ENCODE results near the gene GRM3. TPM values are rescaled to one million over a fixed set of nuclear protein-coding genes. Genes with fewer than 3 reads are reported as not detected.
A peak's percentile ranks its signal among the peaks of the same experiment; 100 is the strongest.

GRM3 gene
- total RNA-seq, 1 donor from 2014 or later, result not detected

DNA sequence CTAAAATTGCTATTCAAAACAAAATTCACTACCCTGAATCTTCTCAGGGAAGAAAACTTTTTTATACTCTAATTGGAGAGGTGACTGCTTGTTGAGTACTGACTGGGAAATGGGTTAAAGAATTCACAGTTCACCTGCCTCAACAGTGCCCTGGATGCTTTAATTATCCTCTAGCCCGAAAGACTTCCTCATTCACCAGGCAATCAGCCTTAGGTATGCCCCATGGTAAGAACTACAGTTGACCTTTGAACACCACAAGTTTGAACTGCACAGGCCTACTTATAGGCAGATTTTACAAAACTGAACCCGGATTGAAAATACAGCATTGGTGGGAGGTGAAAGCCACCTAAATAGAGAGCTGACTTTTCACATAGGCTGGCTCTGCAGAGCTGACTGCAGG lies 240.4 kb downstream of the GRM3 start:
- Histone ChIP-seq H3K36me3 (peaks cover 5% of the 10 kb centered on the region), H3K9me3 (replicated peaks) (no peaks in the 10 kb centered on the region), H3K4me1 (no peaks in the 10 kb centered on the region), H3K27me3 (ENCODE audit: low read depth) (no peaks in the 10 kb centered on the region), H3K4me3 (no peak overlapping the region), H3K27ac (replicated peaks) (no peak overlapping the region)
- no peak for DNase-seq
- TF ChIP-seq, protein P1, sequence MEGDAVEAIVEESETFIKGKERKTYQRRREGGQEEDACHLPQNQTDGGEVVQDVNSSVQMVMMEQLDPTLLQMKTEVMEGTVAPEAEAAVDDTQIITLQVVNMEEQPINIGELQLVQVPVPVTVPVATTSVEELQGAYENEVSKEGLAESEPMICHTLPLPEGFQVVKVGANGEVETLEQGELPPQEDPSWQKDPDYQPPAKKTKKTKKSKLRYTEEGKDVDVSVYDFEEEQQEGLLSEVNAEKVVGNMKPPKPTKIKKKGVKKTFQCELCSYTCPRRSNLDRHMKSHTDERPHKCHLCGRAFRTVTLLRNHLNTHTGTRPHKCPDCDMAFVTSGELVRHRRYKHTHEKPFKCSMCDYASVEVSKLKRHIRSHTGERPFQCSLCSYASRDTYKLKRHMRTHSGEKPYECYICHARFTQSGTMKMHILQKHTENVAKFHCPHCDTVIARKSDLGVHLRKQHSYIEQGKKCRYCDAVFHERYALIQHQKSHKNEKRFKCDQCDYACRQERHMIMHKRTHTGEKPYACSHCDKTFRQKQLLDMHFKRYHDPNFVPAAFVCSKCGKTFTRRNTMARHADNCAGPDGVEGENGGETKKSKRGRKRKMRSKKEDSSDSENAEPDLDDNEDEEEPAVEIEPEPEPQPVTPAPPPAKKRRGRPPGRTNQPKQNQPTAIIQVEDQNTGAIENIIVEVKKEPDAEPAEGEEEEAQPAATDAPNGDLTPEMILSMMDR (IDR thresholded peaks at IDR 0.05; ENCODE audit: borderline replicate concordance), result no peak
- intact Hi-C loops (cut with micrococcal nuclease), result no loop called here

DNA sequence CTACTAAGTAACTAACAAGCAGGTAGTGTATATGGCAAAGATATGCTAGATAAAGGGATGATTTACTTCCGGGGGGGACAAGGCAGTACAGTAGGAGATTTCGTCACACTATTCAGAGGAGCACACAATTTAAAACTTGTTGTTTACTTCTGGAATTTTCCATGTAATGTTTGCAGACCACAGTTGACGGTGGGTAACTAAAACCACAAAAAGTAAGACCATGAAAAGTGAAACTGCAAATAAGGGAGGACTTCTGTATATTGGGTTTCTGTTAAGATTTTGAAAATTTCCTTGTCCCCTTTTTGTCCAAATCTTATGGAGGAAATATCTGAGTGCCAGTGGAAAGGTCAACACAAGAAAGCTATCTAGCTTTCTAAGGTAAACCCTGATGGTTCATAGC lies 245.8 kb downstream of the GRM3 start:
- H3K4me3 ChIP-seq, result no peak overlapping the region
- DNase-seq, result no peak
- no peaks in the 10 kb centered on the region for H3K27me3 ChIP-seq (ENCODE audit: low read depth)
- no peak overlapping the region for H3K27ac ChIP-seq (replicated peaks)
- TF ChIP-seq, protein P1 (IDR thresholded peaks at IDR 0.05; ENCODE audit: borderline replicate concordance), result no peak
- no peaks in the 10 kb centered on the region for H3K4me1 ChIP-seq
- peaks cover 13% of the 10 kb centered on the region for H3K36me3 ChIP-seq
- H3K9me3 ChIP-seq (replicated peaks), result no peaks in the 10 kb centered on the region
- intact Hi-C loops (cut with micrococcal nuclease), result no loop called here

DNA sequence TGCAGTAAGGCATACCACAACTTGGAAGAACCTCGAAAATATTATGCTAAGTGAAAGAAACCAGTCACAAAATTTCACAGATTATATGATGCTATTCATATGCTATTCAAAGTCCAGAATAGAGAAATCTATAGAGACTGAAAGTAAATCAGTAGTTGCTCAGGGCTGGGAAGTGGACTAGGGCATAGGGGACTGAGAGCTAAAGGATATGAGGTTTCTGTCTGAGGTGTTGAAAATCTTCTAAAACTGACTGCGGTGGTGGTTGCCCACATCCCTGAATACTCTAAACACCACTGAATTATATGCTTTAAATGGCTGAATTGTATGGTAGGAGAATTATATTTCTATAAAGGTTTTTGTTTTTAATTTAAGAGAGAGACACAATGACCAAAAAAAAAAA lies 254.5 kb downstream of the GRM3 start:
- Histone ChIP-seq H3K4me3 (no peak overlapping the region), H3K27me3 (ENCODE audit: low read depth) (no peaks in the 10 kb centered on the region), H3K36me3 (peaks cover 8% of the 10 kb centered on the region), H3K4me1 (no peaks in the 10 kb centered on the region), H3K27ac (replicated peaks) (no peak overlapping the region), H3K9me3 (replicated peaks) (no peaks in the 10 kb centered on the region)
- intact Hi-C loops (cut with micrococcal nuclease), result no loop called here
- no peak for DNase-seq
- TF ChIP-seq, protein P1 (IDR thresholded peaks at IDR 0.05; ENCODE audit: borderline replicate concordance), result no peak

DNA sequence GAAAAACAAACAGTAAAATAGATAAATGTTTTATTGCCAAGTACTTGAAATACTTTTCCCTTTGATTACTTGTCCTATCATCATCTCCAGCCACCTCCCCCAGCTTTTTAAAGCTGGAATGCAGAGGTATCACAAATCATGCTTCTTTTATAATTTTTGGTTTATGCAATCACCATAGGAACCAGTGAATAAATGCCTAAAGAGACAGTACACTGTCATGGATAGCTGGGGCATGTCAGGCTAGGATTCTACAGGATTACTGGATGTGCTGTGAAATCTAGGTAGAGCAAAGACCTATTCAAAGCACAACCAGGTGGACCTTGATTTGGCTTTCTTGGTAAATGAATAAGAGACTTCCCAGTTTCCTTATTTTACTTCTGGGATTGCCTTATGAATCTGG lies 257.2 kb downstream of the GRM3 start:
- H3K4me1 ChIP-seq, result no peaks in the 10 kb centered on the region
- H3K36me3 ChIP-seq, result peaks cover 8% of the 10 kb centered on the region
- no peaks in the 10 kb centered on the region for H3K9me3 ChIP-seq (replicated peaks)
- H3K27me3 ChIP-seq (ENCODE audit: low read depth), result no peaks in the 10 kb centered on the region
- no peak overlapping the region for H3K4me3 ChIP-seq
- no peak for DNase-seq
- no peak overlapping the region for H3K27ac ChIP-seq (replicated peaks)
- TF ChIP-seq, protein P1 (IDR thresholded peaks at IDR 0.05; ENCODE audit: borderline replicate concordance), result no peak
- intact Hi-C loops (cut with micrococcal nuclease), result no loop called here

DNA sequence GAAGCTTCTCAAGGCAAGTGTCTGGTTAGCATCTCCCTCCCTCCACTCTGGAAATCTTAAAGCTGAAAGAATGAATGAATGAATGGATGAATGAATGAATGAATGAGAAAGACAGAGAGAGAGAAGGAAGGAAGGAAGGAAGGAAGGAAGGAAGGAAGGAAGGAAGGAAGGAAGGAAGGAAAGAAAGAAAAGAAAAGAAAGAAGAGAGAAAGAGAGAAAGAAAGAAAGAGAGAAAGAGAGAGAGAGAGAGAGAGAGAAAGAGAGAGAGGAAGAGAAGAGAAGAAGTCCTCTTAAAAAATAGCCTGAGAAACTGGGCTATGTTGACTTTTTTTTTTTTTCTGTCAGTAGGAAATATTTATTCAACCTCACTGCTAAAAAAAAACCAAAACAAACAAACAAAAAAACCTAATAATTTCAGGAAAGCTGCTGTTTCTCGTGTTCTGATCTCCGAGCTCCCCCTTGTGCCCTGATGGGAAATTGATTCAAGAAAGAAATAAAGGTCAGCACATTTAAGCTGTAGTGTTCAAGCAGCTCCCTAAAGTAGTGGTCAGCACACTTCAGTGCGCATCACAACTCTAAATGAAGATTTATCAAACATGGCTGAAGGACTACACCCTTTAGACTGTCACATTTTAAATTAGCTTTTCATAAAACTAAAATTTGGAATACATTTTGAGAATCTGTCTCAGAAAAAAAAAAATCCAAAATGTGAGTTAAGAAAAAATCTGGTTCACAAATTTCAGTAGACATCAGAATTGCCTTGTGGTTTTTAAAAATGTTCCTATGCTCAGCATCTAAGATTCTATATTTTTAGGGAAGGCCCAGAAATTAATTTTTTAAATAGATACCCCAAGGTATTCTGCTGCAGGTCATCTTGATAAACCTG lies 261.5 kb downstream of the GRM3 start:
- DNase-seq, result no peak
- H3K27ac ChIP-seq (replicated peaks), result no peak overlapping the region
- H3K9me3 ChIP-seq (replicated peaks), result no peaks in the 10 kb centered on the region
- no peaks in the 10 kb centered on the region for H3K27me3 ChIP-seq (ENCODE audit: low read depth)
- no peaks in the 10 kb centered on the region for H3K4me1 ChIP-seq
- TF ChIP-seq, protein P1 (IDR thresholded peaks at IDR 0.05; ENCODE audit: borderline replicate concordance), result peak; percentile 53
- peaks cover 5% of the 10 kb centered on the region for H3K36me3 ChIP-seq
- no peak overlapping the region for H3K4me3 ChIP-seq
- intact Hi-C loops (cut with micrococcal nuclease), result no loop called here
